K562 (cell line): ENCODE data around the gene ZBTB9. TPM values are rescaled to one million over a fixed set of nuclear protein-coding genes. Genes with fewer than 3 reads are reported as not detected.
A peak's percentile ranks its signal among the peaks of the same experiment; 100 is the strongest.

Source experiments
- ASH1L ChIP-seq: fragments of 450-650 bp; IDR thresholded peaks from 2 replicates; pipeline ENCODE4 v1.6.1; 2018; ENCODE audit warnings: borderline replicate concordance, mild to moderate bottlenecking, low read depth; ENCODE audit not compliant: partially characterized antibody
- BDP1 ChIP-seq: IDR thresholded peaks from 3 replicates; pipeline ENCODE4 v1.6.1; 2011; ENCODE audit not compliant: insufficient read length, insufficient read depth
- E2F3 ChIP-seq: fragments of 250-450 bp; sonication (Bioruptor Pico); IDR thresholded peaks from 2 replicates; pipeline ENCODE4 v1.4.0; 2020; ENCODE audit warnings: mild to moderate bottlenecking
- GABPB1 ChIP-seq: sonication (generic); formaldehyde crosslinking; IDR thresholded peaks from 2 replicates; pipeline ENCODE4 v1.8.0; 2022; ENCODE audit warnings: mild to moderate bottlenecking, missing genetic modification reagents
- MTA1 ChIP-seq: fragments of 450-650 bp; IDR thresholded peaks from 2 replicates; pipeline ENCODE4 v1.6.1; 2017; ENCODE audit warnings: borderline replicate concordance
- SNRNP70 ChIP-seq: fragments of 200-400 bp; formaldehyde crosslinking; optimal IDR thresholded peaks from 2 replicates; pipeline ENCODE3; 2017; ENCODE audit warnings: low read depth, low read length
- SUPT5H ChIP-seq: fragments of 450-650 bp; IDR thresholded peaks from 2 replicates; pipeline ENCODE4 v1.6.1; 2016
- TEAD1 ChIP-seq, 2 experiments: fragments of 450-650 bp in 1 of 2; sonication (generic) in 1 of 2; formaldehyde crosslinking; IDR thresholded peaks; 2 replicates each; pipeline versions ENCODE4 v1.4.0 to v1.8.0; 2020 to 2022; ENCODE audit warnings: mild to moderate bottlenecking in 2 of 2, missing genetic modification reagents in 1 of 2
- ZC3H8 ChIP-seq: fragments of 450-650 bp; IDR thresholded peaks from 2 replicates; pipeline ENCODE4 v1.6.1; 2017
- ZNF324 ChIP-seq: fragments of 250-450 bp; sonication (Bioruptor Pico); IDR thresholded peaks from 2 replicates; pipeline ENCODE4 v1.4.0; 2020; ENCODE audit warnings: mild to moderate bottlenecking
- polyA plus RNA-seq, 8 experiments: library from polyadenylated mRNA; depleted of rRNA in 4 of 8; stranded (reverse) in 5 of 8; unstranded in 3 of 8; fragments of >200 nt; fragmentation: Nextera tagmentation in 2 of 8; fragmentation: Illumina TruSeq in 1 of 8; extraction: Ambion mirVana in 2 of 8; extraction: Trizol in 1 of 8; gene quantifications; 2 replicates each; pipeline versions ENCODE4 v1.2.1 to v1.2.3, GENCODE V29; 2011 to 2014; ENCODE audit warnings: inconsistent platforms in 1 of 8, missing spikeins in 1 of 8
- total RNA-seq, 7 experiments: library from RNA; depleted of rRNA in 6 of 7; stranded (reverse); fragments of >200 nt in 6 of 7; fragmentation: Illumina TruSeq in 2 of 7; extraction: Trizol in 2 of 7; gene quantifications; 2 replicates each; pipeline versions ENCODE4 v1.2.1 to v1.2.3, GENCODE V29; 2011 to 2021; ENCODE audit warnings: low replicate concordance in 1 of 7
- TF ChIP-seq, protein P1 (sequence below): fragments of 150-350 bp; conservative IDR thresholded peaks from 2 replicates; pipeline ENCODE4 v1.6.1; 2014; ENCODE audit warnings: low read length
- TF ChIP-seq, protein P2 (sequence below): fragments of 450-650 bp; formaldehyde crosslinking; IDR thresholded peaks from 2 replicates; pipeline ENCODE4 v1.4.0; 2022; ENCODE audit warnings: missing genetic modification characterization
- TF ChIP-seq, protein P3 (sequence below): fragments of 450-650 bp; IDR thresholded peaks from 2 replicates; pipeline ENCODE4 v1.6.1; 2017; ENCODE audit warnings: antibody characterized with exemption
- TF ChIP-seq, protein P4 (sequence below): sonication (generic); formaldehyde crosslinking; IDR thresholded peaks from 2 replicates; pipeline ENCODE4 v1.8.0; 2022; ENCODE audit warnings: mild to moderate bottlenecking, missing genetic modification reagents
- TF ChIP-seq, protein P5 (sequence below): sonication (generic); formaldehyde crosslinking; IDR thresholded peaks from 2 replicates; pipeline ENCODE4 v1.8.0; 2022; ENCODE audit warnings: mild to moderate bottlenecking, missing genetic modification reagents, borderline replicate concordance

Gene ZBTB9
- total and polyA plus RNA-seq, 9 of the 15 experiments (the other 6 are each of a cell fraction or from before 2014, with no cell fraction given): 1.9 to 19.5 (median 10.4) TPM

DNA sequence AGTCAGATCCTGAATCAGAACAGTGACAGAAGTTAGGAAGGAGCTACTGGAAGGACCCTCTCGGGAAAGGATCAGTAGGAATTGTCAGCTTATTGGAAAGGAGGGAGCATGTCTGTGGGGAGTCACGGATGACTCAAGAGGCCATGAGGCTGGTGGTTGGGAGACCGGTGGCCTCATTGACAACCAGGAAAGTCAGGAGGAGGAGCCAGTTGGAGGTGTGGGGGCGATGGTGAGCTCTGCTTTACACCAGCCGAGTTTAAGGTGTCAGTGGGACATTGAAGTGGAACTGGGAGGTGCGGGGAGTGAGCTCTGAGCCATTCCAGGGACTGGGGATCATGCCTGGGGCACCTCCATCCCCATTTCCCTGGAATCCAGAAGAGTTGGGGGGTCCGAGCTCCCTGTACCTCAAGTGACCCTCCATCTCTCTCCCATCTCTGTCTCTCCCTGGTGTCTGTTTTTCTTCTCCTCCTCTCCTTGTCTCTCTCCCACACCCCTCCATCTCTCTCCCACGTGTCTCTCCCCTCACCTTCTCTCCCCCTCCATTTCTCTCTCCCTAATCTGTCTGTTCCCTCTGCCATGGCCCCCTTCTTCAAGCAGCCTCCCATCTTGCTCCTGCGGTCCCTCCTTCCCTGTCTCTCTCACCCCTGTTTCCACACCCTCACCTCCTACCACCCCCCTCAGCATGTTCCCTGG is 14.3 kb upstream of the ZBTB9 start (continued):
- TF ChIP-seq, protein P1, sequence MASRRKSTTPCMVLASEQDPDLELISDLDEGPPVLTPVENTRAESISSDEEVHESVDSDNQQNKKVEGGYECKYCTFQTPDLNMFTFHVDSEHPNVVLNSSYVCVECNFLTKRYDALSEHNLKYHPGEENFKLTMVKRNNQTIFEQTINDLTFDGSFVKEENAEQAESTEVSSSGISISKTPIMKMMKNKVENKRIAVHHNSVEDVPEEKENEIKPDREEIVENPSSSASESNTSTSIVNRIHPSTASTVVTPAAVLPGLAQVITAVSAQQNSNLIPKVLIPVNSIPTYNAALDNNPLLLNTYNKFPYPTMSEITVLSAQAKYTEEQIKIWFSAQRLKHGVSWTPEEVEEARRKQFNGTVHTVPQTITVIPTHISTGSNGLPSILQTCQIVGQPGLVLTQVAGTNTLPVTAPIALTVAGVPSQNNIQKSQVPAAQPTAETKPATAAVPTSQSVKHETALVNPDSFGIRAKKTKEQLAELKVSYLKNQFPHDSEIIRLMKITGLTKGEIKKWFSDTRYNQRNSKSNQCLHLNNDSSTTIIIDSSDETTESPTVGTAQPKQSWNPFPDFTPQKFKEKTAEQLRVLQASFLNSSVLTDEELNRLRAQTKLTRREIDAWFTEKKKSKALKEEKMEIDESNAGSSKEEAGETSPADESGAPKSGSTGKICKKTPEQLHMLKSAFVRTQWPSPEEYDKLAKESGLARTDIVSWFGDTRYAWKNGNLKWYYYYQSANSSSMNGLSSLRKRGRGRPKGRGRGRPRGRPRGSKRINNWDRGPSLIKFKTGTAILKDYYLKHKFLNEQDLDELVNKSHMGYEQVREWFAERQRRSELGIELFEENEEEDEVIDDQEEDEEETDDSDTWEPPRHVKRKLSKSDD: no peak
- TF ChIP-seq MTA1 (peak; percentile 50; the same call in 1 of the 2 replicates), E2F3 (CRISPR knock-in tag) (no peak), TEAD1 (CRISPR knock-in tag; IDR thresholded peaks at IDR 0.05) (0 out of 4 replicates have a peak, but pooled peaks of 1 of the 2 experiments have one; percentile 4), SNRNP70 (no peak), GABPB1 (no peak), ZC3H8 (0 out of 2 replicates have a peak, but pooled peaks have one; percentile 86), SUPT5H (peak; percentile 50; the same call in 1 of the 2 replicates), BDP1 (no peak), ASH1L (peak; percentile 52), ZNF324 (no peak)
- TF ChIP-seq, protein P2, sequence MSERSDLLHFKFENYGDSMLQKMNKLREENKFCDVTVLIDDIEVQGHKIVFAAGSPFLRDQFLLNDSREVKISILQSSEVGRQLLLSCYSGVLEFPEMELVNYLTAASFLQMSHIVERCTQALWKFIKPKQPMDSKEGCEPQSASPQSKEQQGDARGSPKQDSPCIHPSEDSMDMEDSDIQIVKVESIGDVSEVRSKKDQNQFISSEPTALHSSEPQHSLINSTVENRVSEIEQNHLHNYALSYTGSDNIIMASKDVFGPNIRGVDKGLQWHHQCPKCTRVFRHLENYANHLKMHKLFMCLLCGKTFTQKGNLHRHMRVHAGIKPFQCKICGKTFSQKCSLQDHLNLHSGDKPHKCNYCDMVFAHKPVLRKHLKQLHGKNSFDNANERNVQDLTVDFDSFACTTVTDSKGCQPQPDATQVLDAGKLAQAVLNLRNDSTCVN: peak; percentile 95
- TF ChIP-seq, protein P3, sequence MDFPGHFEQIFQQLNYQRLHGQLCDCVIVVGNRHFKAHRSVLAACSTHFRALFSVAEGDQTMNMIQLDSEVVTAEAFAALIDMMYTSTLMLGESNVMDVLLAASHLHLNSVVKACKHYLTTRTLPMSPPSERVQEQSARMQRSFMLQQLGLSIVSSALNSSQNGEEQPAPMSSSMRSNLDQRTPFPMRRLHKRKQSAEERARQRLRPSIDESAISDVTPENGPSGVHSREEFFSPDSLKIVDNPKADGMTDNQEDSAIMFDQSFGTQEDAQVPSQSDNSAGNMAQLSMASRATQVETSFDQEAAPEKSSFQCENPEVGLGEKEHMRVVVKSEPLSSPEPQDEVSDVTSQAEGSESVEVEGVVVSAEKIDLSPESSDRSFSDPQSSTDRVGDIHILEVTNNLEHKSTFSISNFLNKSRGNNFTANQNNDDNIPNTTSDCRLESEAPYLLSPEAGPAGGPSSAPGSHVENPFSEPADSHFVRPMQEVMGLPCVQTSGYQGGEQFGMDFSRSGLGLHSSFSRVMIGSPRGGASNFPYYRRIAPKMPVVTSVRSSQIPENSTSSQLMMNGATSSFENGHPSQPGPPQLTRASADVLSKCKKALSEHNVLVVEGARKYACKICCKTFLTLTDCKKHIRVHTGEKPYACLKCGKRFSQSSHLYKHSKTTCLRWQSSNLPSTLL: 0 out of 2 replicates have a peak, but pooled peaks have one; percentile 39
- TF ChIP-seq, protein P4, sequence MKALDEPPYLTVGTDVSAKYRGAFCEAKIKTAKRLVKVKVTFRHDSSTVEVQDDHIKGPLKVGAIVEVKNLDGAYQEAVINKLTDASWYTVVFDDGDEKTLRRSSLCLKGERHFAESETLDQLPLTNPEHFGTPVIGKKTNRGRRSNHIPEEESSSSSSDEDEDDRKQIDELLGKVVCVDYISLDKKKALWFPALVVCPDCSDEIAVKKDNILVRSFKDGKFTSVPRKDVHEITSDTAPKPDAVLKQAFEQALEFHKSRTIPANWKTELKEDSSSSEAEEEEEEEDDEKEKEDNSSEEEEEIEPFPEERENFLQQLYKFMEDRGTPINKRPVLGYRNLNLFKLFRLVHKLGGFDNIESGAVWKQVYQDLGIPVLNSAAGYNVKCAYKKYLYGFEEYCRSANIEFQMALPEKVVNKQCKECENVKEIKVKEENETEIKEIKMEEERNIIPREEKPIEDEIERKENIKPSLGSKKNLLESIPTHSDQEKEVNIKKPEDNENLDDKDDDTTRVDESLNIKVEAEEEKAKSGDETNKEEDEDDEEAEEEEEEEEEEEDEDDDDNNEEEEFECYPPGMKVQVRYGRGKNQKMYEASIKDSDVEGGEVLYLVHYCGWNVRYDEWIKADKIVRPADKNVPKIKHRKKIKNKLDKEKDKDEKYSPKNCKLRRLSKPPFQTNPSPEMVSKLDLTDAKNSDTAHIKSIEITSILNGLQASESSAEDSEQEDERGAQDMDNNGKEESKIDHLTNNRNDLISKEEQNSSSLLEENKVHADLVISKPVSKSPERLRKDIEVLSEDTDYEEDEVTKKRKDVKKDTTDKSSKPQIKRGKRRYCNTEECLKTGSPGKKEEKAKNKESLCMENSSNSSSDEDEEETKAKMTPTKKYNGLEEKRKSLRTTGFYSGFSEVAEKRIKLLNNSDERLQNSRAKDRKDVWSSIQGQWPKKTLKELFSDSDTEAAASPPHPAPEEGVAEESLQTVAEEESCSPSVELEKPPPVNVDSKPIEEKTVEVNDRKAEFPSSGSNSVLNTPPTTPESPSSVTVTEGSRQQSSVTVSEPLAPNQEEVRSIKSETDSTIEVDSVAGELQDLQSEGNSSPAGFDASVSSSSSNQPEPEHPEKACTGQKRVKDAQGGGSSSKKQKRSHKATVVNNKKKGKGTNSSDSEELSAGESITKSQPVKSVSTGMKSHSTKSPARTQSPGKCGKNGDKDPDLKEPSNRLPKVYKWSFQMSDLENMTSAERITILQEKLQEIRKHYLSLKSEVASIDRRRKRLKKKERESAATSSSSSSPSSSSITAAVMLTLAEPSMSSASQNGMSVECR (CRISPR knock-in tag): no peak
- TF ChIP-seq, protein P5, sequence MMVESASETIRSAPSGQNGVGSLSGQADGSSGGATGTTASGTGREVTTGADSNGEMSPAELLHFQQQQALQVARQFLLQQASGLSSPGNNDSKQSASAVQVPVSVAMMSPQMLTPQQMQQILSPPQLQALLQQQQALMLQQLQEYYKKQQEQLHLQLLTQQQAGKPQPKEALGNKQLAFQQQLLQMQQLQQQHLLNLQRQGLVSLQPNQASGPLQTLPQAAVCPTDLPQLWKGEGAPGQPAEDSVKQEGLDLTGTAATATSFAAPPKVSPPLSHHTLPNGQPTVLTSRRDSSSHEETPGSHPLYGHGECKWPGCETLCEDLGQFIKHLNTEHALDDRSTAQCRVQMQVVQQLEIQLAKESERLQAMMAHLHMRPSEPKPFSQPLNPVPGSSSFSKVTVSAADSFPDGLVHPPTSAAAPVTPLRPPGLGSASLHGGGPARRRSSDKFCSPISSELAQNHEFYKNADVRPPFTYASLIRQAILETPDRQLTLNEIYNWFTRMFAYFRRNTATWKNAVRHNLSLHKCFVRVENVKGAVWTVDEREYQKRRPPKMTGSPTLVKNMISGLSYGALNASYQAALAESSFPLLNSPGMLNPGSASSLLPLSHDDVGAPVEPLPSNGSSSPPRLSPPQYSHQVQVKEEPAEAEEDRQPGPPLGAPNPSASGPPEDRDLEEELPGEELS (CRISPR knock-in tag): no peak
